H1 (cell line): ENCODE data around the gene PIAS4. TPM values are rescaled to one million over a fixed set of nuclear protein-coding genes. Genes with fewer than 3 reads are reported as not detected.

Experiments used
- CTCF ChIA-PET: fragments of 300-600 bp; sonication (Branson Sonifier 250); formaldehyde crosslinking; loops from one replicate; lab custom pipeline; 2021; ENCODE audit not compliant: partially characterized antibody; lab: Charles Lee
- POLR2A ChIA-PET: fragments of 300-600 bp; sonication (Branson Sonifier 250); formaldehyde crosslinking; loops from one replicate; lab custom pipeline; 2021; ENCODE audit warnings: inconsistent platforms; ENCODE audit not compliant: partially characterized antibody; lab: Charles Lee
- DNase-seq, 2 experiments: peaks; one replicate each; pipeline versions ENCODE4 v3.0.0 to v3.0.0-alpha.2; 2010 to 2022; ENCODE audit warnings: low spot score in 2 of 2, low read depth in 1 of 2, mixed read lengths in 1 of 2
- FAIRE-seq: peaks from 2 replicates; lab custom pipeline; 2011; peaks lifted over from hg19 to GRCh38; lab: Jason Lieb, UNC
- H2AFZ ChIP-seq: 2 replicates; pipeline ENCODE4 v1.8.1; 2012; ENCODE audit warnings: low read length, inconsistent platforms
- H2AK5ac ChIP-seq: 2 replicates; pipeline ENCODE4 v1.6.1; 2013; ENCODE audit warnings: low read depth, low read length
- H2BK120ac ChIP-seq: replicated peaks from 2 replicates; pipeline ENCODE3; 2013; ENCODE audit warnings: low read depth, low read length, inconsistent platforms
- H2BK12ac ChIP-seq: 2 replicates; pipeline ENCODE4 v1.6.1; 2013; ENCODE audit warnings: low read depth, low read length
- H2BK15ac ChIP-seq: 2 replicates; pipeline ENCODE4 v1.6.1; 2013; ENCODE audit warnings: low read length
- H2BK20ac ChIP-seq: 2 replicates; pipeline ENCODE4 v1.6.1; 2013; ENCODE audit warnings: low read length
- H2BK5ac ChIP-seq: 2 replicates; pipeline ENCODE4 v1.6.1; 2013; ENCODE audit warnings: low read depth, low read length
- H3K14ac ChIP-seq: 2 replicates; pipeline ENCODE4 v1.6.1; 2013; ENCODE audit warnings: inconsistent platforms; ENCODE audit not compliant: insufficient read length
- H3K18ac ChIP-seq: 2 replicates; pipeline ENCODE4 v1.6.1; 2013; ENCODE audit warnings: low read length; ENCODE audit errors: extremely low read depth
- H3K23ac ChIP-seq: 2 replicates; pipeline ENCODE4 v1.6.1; 2013; ENCODE audit warnings: inconsistent platforms; ENCODE audit not compliant: insufficient read length
- H3K23me2 ChIP-seq: 2 replicates; pipeline ENCODE4 v1.6.1; 2013; ENCODE audit warnings: low read depth, low read length
- H3K27ac ChIP-seq: 2 replicates; pipeline ENCODE4 v1.6.1; 2011; ENCODE audit warnings: low read depth, low read length, inconsistent platforms
- H3K27me3 ChIP-seq, 4 experiments: replicated peaks in 1 of 4; 1 replicate in 1 of 4; 2 replicates in 3 of 4; pipeline versions ENCODE4 v1.6.1 to v1.8.1; 2011 to 2013; ENCODE audit warnings: low read length in 3 of 4, mild to moderate bottlenecking in 3 of 4, inconsistent platforms in 2 of 4, mixed read lengths in 2 of 4, moderate library complexity in 1 of 4; ENCODE audit not compliant: control insufficient read depth in 3 of 4, insufficient read depth in 3 of 4; ENCODE audit errors: extremely low read depth in 1 of 4
- H3K36me3 ChIP-seq, 4 experiments: 2 replicates each; pipeline versions ENCODE4 v1.6.1 to v1.8.1; 2011 to 2013; ENCODE audit warnings: mild to moderate bottlenecking in 4 of 4, low read length in 3 of 4, moderate library complexity in 2 of 4, control low read depth in 1 of 4, inconsistent platforms in 1 of 4; ENCODE audit not compliant: insufficient read depth in 4 of 4, control insufficient read depth in 2 of 4
- H3K4ac ChIP-seq: replicated peaks from 2 replicates; pipeline ENCODE3; 2013; ENCODE audit warnings: low read length, low read depth, mixed read lengths, inconsistent platforms; ENCODE audit not compliant: insufficient read length
- H3K4me1 ChIP-seq, 4 experiments: replicated peaks in 1 of 4; 1 replicate in 1 of 4; 2 replicates in 3 of 4; pipeline versions ENCODE4 v1.6.1 to v1.8.1; 2011 to 2013; ENCODE audit warnings: low read length in 3 of 4, inconsistent platforms in 2 of 4, mixed read lengths in 1 of 4; ENCODE audit not compliant: insufficient read depth in 4 of 4, control insufficient read depth in 3 of 4
- H3K4me2 ChIP-seq, 2 experiments: 2 replicates each; pipeline versions ENCODE4 v1.6.1 to v1.8.1; 2011 to 2013; ENCODE audit warnings: low read depth in 2 of 2, low read length in 2 of 2, control low read depth in 1 of 2, inconsistent platforms in 1 of 2, mild to moderate bottlenecking in 1 of 2; ENCODE audit not compliant: insufficient read depth in 1 of 2
- H3K4me3 ChIP-seq, 4 experiments: fragments of 200-600, 300-600 bp in 1 of 4; sonication (generic), shearing (Covaris generic), sonication (Bioruptor Twin) in 1 of 4; 2 replicates each; pipeline versions ENCODE4 v1.5.1 to v1.8.1; 2011 to 2016; ENCODE audit warnings: low read length in 4 of 4, low read depth in 3 of 4, control low read depth in 2 of 4, inconsistent platforms in 2 of 4, mild to moderate bottlenecking in 2 of 4, mixed read lengths in 1 of 4, moderate library complexity in 1 of 4; ENCODE audit not compliant: insufficient read depth in 2 of 4; ENCODE audit errors: extremely low read depth in 1 of 4
- H3K56ac ChIP-seq: replicated peaks from 2 replicates; pipeline ENCODE3; 2013; ENCODE audit warnings: low read depth, mild to moderate bottlenecking, mixed read lengths, low read length, inconsistent platforms; ENCODE audit not compliant: insufficient read length
- H3K79me1 ChIP-seq: 2 replicates; pipeline ENCODE4 v1.6.1; 2013; ENCODE audit warnings: low read depth, low read length, control low read depth
- H3K79me2 ChIP-seq, 2 experiments: 2 replicates each; pipeline versions ENCODE4 v1.6.1 to v1.8.1; 2012 to 2013; ENCODE audit warnings: low read length in 2 of 2, mild to moderate bottlenecking in 2 of 2, inconsistent platforms in 1 of 2; ENCODE audit not compliant: insufficient read depth in 2 of 2, control insufficient read depth in 1 of 2
- H3K9ac ChIP-seq, 4 experiments: replicated peaks in 1 of 4; 1 replicate in 1 of 4; 2 replicates in 3 of 4; pipeline versions ENCODE4 v1.6.1 to v1.8.1; 2011 to 2013; ENCODE audit warnings: low read depth in 3 of 4, low read length in 3 of 4, control low read depth in 2 of 4, mild to moderate bottlenecking in 2 of 4, moderate library complexity in 2 of 4, inconsistent platforms in 1 of 4; ENCODE audit errors: extremely low read depth in 1 of 4
- H3K9me3 ChIP-seq, 2 experiments: 2 replicates each; pipeline versions ENCODE4 v1.6.1 to v1.8.1; 2012 to 2013; ENCODE audit warnings: mild to moderate bottlenecking in 2 of 2, moderate library complexity in 2 of 2, control low read depth in 1 of 2, inconsistent platforms in 1 of 2, low read depth in 1 of 2, low read length in 1 of 2, mixed read lengths in 1 of 2; ENCODE audit not compliant: insufficient read depth in 2 of 2
- H4K20me1 ChIP-seq, 2 experiments: replicated peaks in 1 of 2; 2 replicates each; pipeline versions ENCODE3 to v1.8.1; 2011 to 2013; ENCODE audit warnings: inconsistent platforms in 2 of 2, low read length in 2 of 2, mild to moderate bottlenecking in 1 of 2; ENCODE audit not compliant: insufficient read depth in 2 of 2, control insufficient read depth in 1 of 2
- H4K5ac ChIP-seq: 2 replicates; pipeline ENCODE4 v1.6.1; 2013; ENCODE audit warnings: low read length, low read depth, mixed read lengths, inconsistent platforms; ENCODE audit not compliant: insufficient read length
- H4K8ac ChIP-seq: 2 replicates; pipeline ENCODE4 v1.8.0; 2013; ENCODE audit warnings: mild to moderate bottlenecking, moderate library complexity, low read length, inconsistent platforms; ENCODE audit not compliant: insufficient read depth; ENCODE audit errors: extremely low read depth
- H4K91ac ChIP-seq: replicated peaks from 2 replicates; pipeline ENCODE3; 2013; ENCODE audit warnings: low read length, mixed read lengths, inconsistent platforms; ENCODE audit not compliant: insufficient read length
- POLR2A ChIP-seq, 2 experiments: IDR thresholded peaks; 1 replicate in 1 of 2; 2 replicates in 1 of 2; pipeline ENCODE4 v1.6.1; 2011; ENCODE audit warnings: low read depth in 2 of 2, low read length in 2 of 2, mild to moderate bottlenecking in 2 of 2; ENCODE audit errors: control extremely low read depth in 1 of 2
- POLR2AphosphoS5 ChIP-seq: IDR thresholded peaks from 2 replicates; pipeline ENCODE4 v1.6.1; 2011; ENCODE audit warnings: low read depth, low read length
- YY1 ChIP-seq: IDR thresholded peaks from 2 replicates; pipeline ENCODE4 v1.6.1; 2011; ENCODE audit warnings: low read depth, mild to moderate bottlenecking, low read length
- WGBS, 2 experiments: shearing (Covaris generic) in 1 of 2; methylation state at CpG; one replicate each; pipeline versions ENCODE4 v1.1.6 to v1.1.7; 2013 to 2015; ENCODE audit warnings: low lambda C conversion rate in 2 of 2, mixed read lengths in 2 of 2, inconsistent platforms in 1 of 2, low coverage in 1 of 2, missing lambda C conversion rate in 1 of 2; ENCODE audit not compliant: insufficient replicate concordance in 2 of 2, insufficient coverage in 1 of 2, insufficient read length in 1 of 2; ENCODE audit errors: extremely low coverage in 1 of 2, missing lambda C conversion rate in 1 of 2; 5-methylcytosine and 5-hydroxymethylcytosine counted together
- polyA plus RNA-seq, 7 experiments: library from polyadenylated mRNA; depleted of rRNA in 3 of 7; stranded (reverse) in 5 of 7; unstranded in 2 of 7; fragments of >200 nt in 5 of 7; fragments of 200-250 nt in 2 of 7; gene quantifications; 1 replicate in 5 of 7; 2 replicates in 1 of 7; 4 replicates in 1 of 7; pipeline versions ENCODE4 v1.2.1 to v1.2.3, GENCODE V29; 2011 to 2013; ENCODE audit warnings: missing spikeins in 2 of 7, mixed read lengths in 2 of 7
- total RNA-seq: library from RNA; stranded (reverse); fragmentation: NEBNext Ultra II Directional; extraction: Animal tissue kit (Norgen Biotek cat#: 25700); gene quantifications from 2 replicates; pipeline ENCODE4 v1.2.1, GENCODE V29; 2021

The PIAS4 gene
- total and polyA plus RNA-seq, 2 of the 8 experiments (the other 6 are each of a cell fraction or from before 2014, with no cell fraction given): 30.2 to 51.4 TPM

DNA sequence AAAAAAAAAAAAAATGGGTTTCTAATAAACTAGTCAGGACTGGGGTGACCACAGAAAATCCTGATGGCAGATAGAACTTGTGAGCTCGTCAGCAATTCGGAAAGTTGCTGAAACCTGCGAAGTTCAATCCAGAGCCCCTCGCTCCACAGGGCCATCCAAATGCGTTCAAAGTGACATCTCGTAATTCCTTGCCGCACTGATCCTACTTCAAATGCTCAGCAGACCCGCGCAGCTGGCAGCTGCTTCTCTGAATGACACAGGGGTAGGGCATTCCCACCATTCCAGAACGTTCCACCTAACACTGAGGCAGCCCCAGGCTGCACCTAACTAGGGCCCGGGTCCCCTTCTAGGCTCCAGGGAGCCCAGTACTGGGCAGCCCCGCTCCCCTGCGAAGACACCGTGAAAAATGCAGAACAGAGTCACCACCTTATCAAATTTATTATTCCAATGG lies 31.9 kb upstream of the PIAS4 start:
- Histone ChIP-seq H3K36me3 (peaks cover 47 to 58% (median 55%) of the 10 kb centered on the region in 4 experiments), H2BK12ac (no peak overlapping the region), H3K4ac (no peak overlapping the region), H3K27ac (no peak overlapping the region), H3K9me3 (no peaks in the 10 kb centered on the region), H2BK20ac (no peak overlapping the region), H4K20me1 (peaks cover 45 to 47% of the 10 kb centered on the region in 2 experiments), H3K14ac (no peak overlapping the region), H3K4me1 (no peaks in the 10 kb centered on the region; a peak in 3 of 7 replicates), H3K27me3 (no peaks in the 10 kb centered on the region), H3K18ac (no peak overlapping the region), H3K4me2 (no peak overlapping the region), H2BK120ac (no peak overlapping the region), H3K4me3 (no peak overlapping the region), H2BK15ac (no peak overlapping the region), H3K23me2 (no peaks in the 10 kb centered on the region), H3K9ac (no peak overlapping the region), H2AK5ac (no peak overlapping the region), H4K91ac (no peak overlapping the region), H3K56ac (no peak overlapping the region), H4K8ac (no peak overlapping the region), H4K5ac (no peak overlapping the region), H3K79me1 (peaks cover 7% of the 10 kb centered on the region; the same call in 1 of the 2 replicates), H3K23ac (no peak overlapping the region), H3K79me2 (peaks cover 0 to 23% of the 10 kb centered on the region in 2 experiments; a peak in 2 of 4 replicates), H2BK5ac (no peak overlapping the region), H2AFZ (no peak overlapping the region)
- ChIA-PET POLR2A (interaction anchor here (0.6 to 12.0 kb wide), 15 partner anchors 9 to 367 kb away, joined by 3 to 870 read pairs (median 3); partner anchors contain the start of genes DAPK3, EEF2 and NMRK2), CTCF (interaction anchor here (0.6 to 1.0 kb wide), 3 partner anchors 12 to 248 kb away, joined by 3 to 8 read pairs (median 3); no protein-coding TSS in a partner anchor)
- TF ChIP-seq POLR2AphosphoS5 (peak; percentile 95), POLR2A (IDR thresholded peaks at IDR 0.05; ENCODE audit: control extremely low read depth in 1 of 2, low read depth in 2 of 2, low read length in 2 of 2) (peak; percentile 53 to 73; a peak in 2 of 3 replicates), YY1 (no peak)
- no peak for FAIRE-seq
- 98% methylated on average over 14 of the region's 14 CpGs; no CpG with 5 or more reads in 1 of the 2 experiments for WGBS, 2 experiments
- peak in 1 of 2 experiments; percentile 49 for DNase-seq
